IPS DF 4.7 (cell line): ENCODE data around the gene SYT17.

ENCODE experiments used
- DNase-seq: peaks from one replicate; pipeline ENCODE4 v3.0.0-alpha.2; 2013; ENCODE audit warnings: low spot score; ENCODE audit errors: extremely low read depth

SYT17 gene

GRCh38 chr16:19215705-19216104 is 47.7 kb downstream of the SYT17 start:
- DNase-seq: no peak

GRCh38 chr16:19218581-19218980 is 50.5 kb downstream of the SYT17 start:
- no peak for DNase-seq

- no peak for DNase-seq
Observed at GRCh38 chr16:19219836-19220235, 51.8 kb downstream of the SYT17 start.

- peak; percentile 16 for DNase-seq
Observed at GRCh38 chr16:19223235-19224170, 55.5 kb downstream of the SYT17 start.

GRCh38 chr16:19225651-19226050 is 57.6 kb downstream of the SYT17 start:
- DNase-seq: no peak

- DNase-seq: no peak
Observed at GRCh38 chr16:19227643-19228042, 59.6 kb downstream of the SYT17 start.

GRCh38 chr16:19228052-19228451 is 60.0 kb downstream of the SYT17 start:
- DNase-seq: no peak

GRCh38 chr16:19228575-19228974 is 60.5 kb downstream of the SYT17 start:
- DNase-seq: no peak

GRCh38 chr16:19230575-19230974 is 62.5 kb downstream of the SYT17 start:
- DNase-seq: no peak

GRCh38 chr16:19231881-19232280 is 63.8 kb downstream of the SYT17 start:
- no peak for DNase-seq

GRCh38 chr16:19232988-19233387 is 64.9 kb downstream of the SYT17 start:
- no peak for DNase-seq

GRCh38 chr16:19235478-19235877 is 67.4 kb downstream of the SYT17 start:
- no peak for DNase-seq

- no peak for DNase-seq
Observed at GRCh38 chr16:19235886-19236285, 67.8 kb downstream of the SYT17 start.

- no peak for DNase-seq
Observed at GRCh38 chr16:19236561-19237209, 68.6 kb downstream of the SYT17 start.

- DNase-seq: no peak
Observed at GRCh38 chr16:19238406-19238805, 70.4 kb downstream of the SYT17 start.

GRCh38 chr16:19239511-19240155 is 71.6 kb downstream of the SYT17 start:
- no peak for DNase-seq

- DNase-seq: no peak
Observed at GRCh38 chr16:19240494-19240893, 72.5 kb downstream of the SYT17 start.

- DNase-seq: no peak
Observed at GRCh38 chr16:19241512-19241911, 73.5 kb downstream of the SYT17 start.

- no peak for DNase-seq
Observed at GRCh38 chr16:19242186-19242585, 74.1 kb downstream of the SYT17 start.

GRCh38 chr16:19242987-19243575 is 75.0 kb downstream of the SYT17 start:
- DNase-seq: no peak

GRCh38 chr16:19245326-19245925 is 77.4 kb downstream of the SYT17 start:
- no peak for DNase-seq
